Hepatocyte (in vitro differentiated cells): ENCODE measurements around the gene CALCA.

Source experiments
- CTCF ChIP-seq: fragments of 200-600 bp; sonication (generic); IDR thresholded peaks from 2 replicates; pipeline ENCODE4 v1.5.1; 2016; ENCODE audit warnings: antibody characterized with exemption, mild to moderate bottlenecking; ENCODE audit not compliant: poor library complexity
- EZH2 ChIP-seq: fragments of 200-600 bp; sonication (generic); IDR thresholded peaks from 2 replicates; pipeline ENCODE4 v1.6.1; 2016; ENCODE audit warnings: antibody characterized with exemption, mild to moderate bottlenecking, borderline replicate concordance
- EZH2phosphoT487 ChIP-seq: fragments of 200-600 bp; sonication (generic); IDR thresholded peaks from one replicate; pipeline ENCODE4 v1.6.1; 2018; ENCODE audit warnings: antibody characterized with exemption, mild to moderate bottlenecking, low read depth, moderate library complexity; ENCODE audit not compliant: unreplicated experiment, severe bottlenecking

GRCh38 chr11:14924318-14924717 is 47.8 kb downstream of the CALCA start:
- TF ChIP-seq CTCF (no peak), EZH2 (no peak), EZH2phosphoT487 (no peak)
